Astrocyte of the cerebellum (primary cell): ENCODE data around the gene COL3A1.

Experiments used
- DNase-seq: peaks from one replicate; pipeline ENCODE4 v3.0.0-alpha.2; 2011; ENCODE audit warnings: low read depth
- H3K4me3 ChIP-seq: 2 replicates; pipeline ENCODE4 v1.5.1; 2011; ENCODE audit warnings: mild to moderate bottlenecking, low read depth, low read length, moderate library complexity
- in situ Hi-C: cut with HindIII; loops from 2 replicates; pipeline ENCODE4 v1.10.0; 2017; ENCODE audit warnings: low sequenced_read_pairs
- TF ChIP-seq, protein P1 (sequence below): IDR thresholded peaks from 2 replicates; pipeline ENCODE4 v1.5.1; 2012; ENCODE audit warnings: low read length, low read depth, moderate library complexity, mild to moderate bottlenecking; ENCODE audit errors: missing control alignments

The COL3A1 gene

DNA sequence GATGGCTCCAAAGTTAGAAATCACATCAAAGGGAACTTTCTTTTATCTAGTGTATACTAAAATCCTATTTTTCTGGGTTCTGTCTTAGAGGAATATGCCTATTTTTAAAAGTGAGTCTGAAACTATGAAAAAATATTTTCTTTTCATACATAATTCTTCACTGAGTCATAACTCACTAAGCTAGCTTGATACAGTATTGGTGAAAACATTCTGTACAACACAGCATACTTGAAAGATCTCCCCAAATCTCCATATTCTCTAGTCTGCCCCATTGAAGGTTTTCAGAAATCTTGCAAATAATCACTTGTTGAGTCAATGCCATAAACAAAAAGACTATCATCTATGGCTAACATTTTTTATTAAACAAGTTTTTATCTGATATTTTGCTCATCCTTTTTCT lies 44.5 kb downstream of the COL3A1 start:
- TF ChIP-seq, protein P1, sequence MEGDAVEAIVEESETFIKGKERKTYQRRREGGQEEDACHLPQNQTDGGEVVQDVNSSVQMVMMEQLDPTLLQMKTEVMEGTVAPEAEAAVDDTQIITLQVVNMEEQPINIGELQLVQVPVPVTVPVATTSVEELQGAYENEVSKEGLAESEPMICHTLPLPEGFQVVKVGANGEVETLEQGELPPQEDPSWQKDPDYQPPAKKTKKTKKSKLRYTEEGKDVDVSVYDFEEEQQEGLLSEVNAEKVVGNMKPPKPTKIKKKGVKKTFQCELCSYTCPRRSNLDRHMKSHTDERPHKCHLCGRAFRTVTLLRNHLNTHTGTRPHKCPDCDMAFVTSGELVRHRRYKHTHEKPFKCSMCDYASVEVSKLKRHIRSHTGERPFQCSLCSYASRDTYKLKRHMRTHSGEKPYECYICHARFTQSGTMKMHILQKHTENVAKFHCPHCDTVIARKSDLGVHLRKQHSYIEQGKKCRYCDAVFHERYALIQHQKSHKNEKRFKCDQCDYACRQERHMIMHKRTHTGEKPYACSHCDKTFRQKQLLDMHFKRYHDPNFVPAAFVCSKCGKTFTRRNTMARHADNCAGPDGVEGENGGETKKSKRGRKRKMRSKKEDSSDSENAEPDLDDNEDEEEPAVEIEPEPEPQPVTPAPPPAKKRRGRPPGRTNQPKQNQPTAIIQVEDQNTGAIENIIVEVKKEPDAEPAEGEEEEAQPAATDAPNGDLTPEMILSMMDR = no peak
- in situ Hi-C loops = no loop called here

DNA sequence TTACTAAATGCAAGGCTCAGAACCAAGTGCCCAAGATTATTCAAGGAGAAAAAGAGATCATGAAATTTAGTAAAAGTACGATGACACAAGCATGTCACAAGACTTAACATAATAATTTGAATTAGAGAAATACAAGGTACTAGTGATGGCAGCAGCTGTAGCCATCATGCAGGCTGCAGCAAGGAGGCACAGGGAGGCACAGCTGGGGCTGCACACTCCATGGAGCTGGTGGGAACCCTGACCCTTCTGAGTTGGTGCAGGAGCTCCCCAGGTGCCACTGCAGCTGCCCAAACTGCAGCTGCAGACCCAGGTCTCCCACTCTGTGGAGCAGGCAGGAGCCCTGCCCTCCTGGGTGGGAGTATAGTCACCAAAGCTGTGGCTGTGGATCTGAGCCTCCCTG lies 46.0 kb downstream of the COL3A1 start:
- TF ChIP-seq, protein P1 = no peak
- in situ Hi-C loops = no loop called here
- no peak overlapping the region for H3K4me3 ChIP-seq
- no peak for DNase-seq

More for the DNA sequence above, 44.5 kb downstream of the COL3A1 start:
- no peak for DNase-seq
- no peak overlapping the region for H3K4me3 ChIP-seq

DNA sequence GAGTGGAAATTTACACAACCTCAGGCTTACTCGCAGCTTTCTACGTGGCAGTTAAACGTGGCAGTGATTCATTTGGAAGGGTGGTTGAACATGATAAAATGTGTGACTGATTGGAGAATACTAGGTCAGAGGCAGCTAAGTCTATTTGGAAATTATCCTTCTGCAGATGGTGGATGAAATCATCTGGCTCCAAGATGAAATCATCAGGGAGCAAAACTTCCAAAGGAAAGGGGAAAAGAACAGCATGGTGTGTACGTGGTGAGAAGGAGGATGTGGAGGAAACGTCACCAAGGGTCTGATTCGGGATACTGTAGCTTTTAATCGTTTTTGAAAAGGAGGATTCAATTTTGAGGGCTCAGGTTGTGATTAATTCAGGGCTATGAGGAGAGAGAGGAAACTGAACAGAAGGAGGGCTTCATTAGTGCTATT lies 47.9 kb downstream of the COL3A1 start:
- no peak overlapping the region for H3K4me3 ChIP-seq
- TF ChIP-seq, protein P1 = no peak
- no peak for DNase-seq
- in situ Hi-C loops = no loop called here

DNA sequence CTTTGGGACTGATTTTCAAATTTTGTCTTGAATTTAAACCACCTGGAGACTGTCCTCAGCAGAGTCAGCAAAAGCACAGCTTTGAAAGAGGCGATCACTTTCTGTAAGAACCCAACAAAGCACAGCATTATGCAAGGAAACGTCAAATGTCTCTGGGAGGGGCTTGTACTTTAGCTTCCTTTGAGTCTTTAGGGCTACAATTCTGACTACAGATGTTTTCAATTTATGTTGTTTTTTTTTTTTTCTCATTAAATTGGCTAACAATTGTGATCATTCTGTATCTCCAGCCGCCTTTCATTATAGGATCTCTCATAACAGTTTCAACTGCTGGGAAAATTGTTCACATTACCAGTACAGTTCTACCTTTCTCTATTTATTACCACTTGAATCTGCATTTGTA lies 48.3 kb downstream of the COL3A1 start:
- in situ Hi-C loops = no loop called here
- H3K4me3 ChIP-seq = no peak overlapping the region
- TF ChIP-seq, protein P1 = no peak
- no peak for DNase-seq

DNA sequence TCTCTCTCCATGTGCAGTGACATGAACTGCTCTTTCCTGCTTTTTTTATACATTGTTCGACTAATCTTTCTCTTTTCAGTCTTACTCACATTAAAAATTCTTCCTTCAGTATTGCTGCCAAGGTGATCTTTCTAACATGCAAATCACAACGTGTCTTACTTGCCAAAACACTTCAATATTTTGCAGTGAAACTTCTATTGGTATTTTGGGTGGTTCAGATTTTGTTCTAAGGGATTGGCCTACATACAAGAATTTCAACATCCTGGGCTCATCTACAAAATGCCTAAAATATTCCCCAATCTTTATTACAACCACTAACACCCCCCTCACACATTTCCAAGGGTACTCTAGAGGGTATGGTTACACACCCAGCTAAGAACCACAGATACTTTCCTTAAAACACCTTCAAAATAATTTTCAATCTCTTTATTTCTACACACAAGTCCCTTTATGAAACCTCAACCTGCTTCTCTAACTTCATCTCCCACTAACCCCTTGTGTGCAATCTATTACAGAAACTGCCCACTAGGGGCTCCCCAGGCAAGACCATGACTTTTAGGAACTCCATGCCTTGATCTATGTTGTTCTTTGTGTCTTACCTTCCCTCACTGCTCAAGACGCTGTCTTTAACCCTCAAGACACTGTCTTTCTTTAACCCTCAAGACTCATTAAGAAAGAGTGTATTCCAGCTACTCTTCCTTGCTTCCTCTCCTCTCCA lies 50.9 kb downstream of the COL3A1 start:
- in situ Hi-C loops = no loop called here
- TF ChIP-seq, protein P1 = peak; percentile 56
- no peak for DNase-seq
- H3K4me3 ChIP-seq = no peak overlapping the region

DNA sequence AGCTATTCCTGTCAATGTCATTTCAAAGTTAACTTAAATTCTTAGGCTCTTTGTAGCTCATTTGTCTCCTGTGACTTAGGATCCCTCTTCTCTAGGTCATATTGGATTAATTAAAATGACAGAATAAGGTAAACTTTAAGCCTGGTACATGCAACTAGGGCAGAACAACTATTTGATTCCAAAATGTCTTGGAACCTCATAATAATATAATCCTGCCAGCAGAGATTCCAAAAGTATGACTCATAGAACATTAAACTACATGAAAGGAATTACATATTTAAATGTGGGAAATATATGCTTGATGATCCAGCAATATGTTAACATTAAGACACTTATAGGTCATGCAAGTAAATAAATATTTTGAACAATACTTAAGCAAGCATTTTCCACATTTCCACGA lies 63.3 kb downstream of the COL3A1 start:
- TF ChIP-seq, protein P1 = no peak

DNA sequence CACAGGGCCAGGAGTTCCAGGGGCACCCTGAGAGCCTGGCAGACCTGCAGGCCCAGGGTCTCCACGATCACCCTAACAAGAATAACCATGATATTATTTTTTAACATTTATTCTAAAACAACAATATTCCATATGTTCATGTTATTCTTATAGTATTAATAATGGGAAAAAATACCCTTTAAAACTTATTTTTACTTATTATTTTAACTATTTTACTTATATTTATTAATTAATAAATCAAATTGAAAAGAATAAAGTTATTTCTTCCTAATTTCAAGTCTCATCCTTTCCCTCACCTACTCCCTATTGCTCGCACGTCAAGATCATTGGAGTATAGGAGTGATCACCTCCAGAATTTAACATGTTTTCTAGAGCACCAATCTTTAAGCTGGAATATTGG lies 71.7 kb downstream of the COL3A1 start:
- H3K4me3 ChIP-seq = no peak overlapping the region
- TF ChIP-seq, protein P1 = no peak
- no peak for DNase-seq
- in situ Hi-C loops = no loop called here

More for the DNA sequence above, 63.3 kb downstream of the COL3A1 start:
- DNase-seq = peak; percentile 57
- H3K4me3 ChIP-seq = no peak overlapping the region
- in situ Hi-C loops = no loop called here
